Activated T-cell treated with anti-CD3 and anti-CD28 coated beads, Interleukin-2, amount 50 U/mL, for 1 hour (primary cell): ENCODE measurements around the gene EPHB3.
A peak's percentile ranks its signal among the peaks of the same experiment; 100 is the strongest.

ENCODE experiments used
- DNase-seq: peaks from one replicate; pipeline ENCODE4 v3.0.0-alpha.2; 2020

The EPHB3 gene

GRCh38 chr3:184561061-184561912, at the start of gene EPHB3:
EPHB3 (plus strand) TSS chr3:184561785; CDS start chr3:184562236, 451 bp downstream.
- DNase-seq: peak; percentile 90

GRCh38 chr3:184512621-184513020, 49.0 kb upstream of the EPHB3 start:
- no peak for DNase-seq

- DNase-seq: peak; percentile 85
These were observed 48.1 kb upstream of the EPHB3 start for GRCh38 chr3:184513276-184514170.

- DNase-seq: no peak
These were observed 47.5 kb upstream of the EPHB3 start for GRCh38 chr3:184514171-184514490.

- DNase-seq: no peak
These were observed 37.6 kb upstream of the EPHB3 start for GRCh38 chr3:184523825-184524615.

- no peak for DNase-seq
These were observed 36.6 kb upstream of the EPHB3 start for GRCh38 chr3:184524981-184525336.

- DNase-seq: peak; percentile 34
These were observed 36.1 kb upstream of the EPHB3 start for GRCh38 chr3:184525337-184526087.

GRCh38 chr3:184526088-184526433, 35.5 kb upstream of the EPHB3 start:
- no peak for DNase-seq

- DNase-seq: no peak
These were observed 29.8 kb upstream of the EPHB3 start for GRCh38 chr3:184531626-184532280.

GRCh38 chr3:184532940-184533732, 28.4 kb upstream of the EPHB3 start:
- no peak for DNase-seq

- DNase-seq: no peak
These were observed 23.5 kb upstream of the EPHB3 start for GRCh38 chr3:184537885-184538665.

- no peak for DNase-seq
These were observed 22.7 kb upstream of the EPHB3 start for GRCh38 chr3:184538666-184539431.

- no peak for DNase-seq
These were observed 21.7 kb upstream of the EPHB3 start for GRCh38 chr3:184539801-184540435.

- DNase-seq: peak; percentile 77
These were observed 20.6 kb upstream of the EPHB3 start for GRCh38 chr3:184540777-184541681.

- no peak for DNase-seq
These were observed 19.6 kb upstream of the EPHB3 start for GRCh38 chr3:184541886-184542562.

GRCh38 chr3:184542577-184542976, 19.0 kb upstream of the EPHB3 start:
- no peak for DNase-seq

- DNase-seq: no peak
These were observed 18.3 kb upstream of the EPHB3 start for GRCh38 chr3:184543256-184543655.
